CD4-positive, alpha-beta T cell treated with Interleukin-10 for 1 hour (primary cell): ENCODE results near the gene COA1.
"Not testable (repeated sequence)": the region's sequence is repeated elsewhere in the genome, so short reads cannot be mapped to it uniquely, and the experiment has no call there.

ENCODE experiments used
- DNase-seq: peaks from one replicate; pipeline ENCODE4 v3.0.0-alpha.2; 2020

The COA1 gene

DNA sequence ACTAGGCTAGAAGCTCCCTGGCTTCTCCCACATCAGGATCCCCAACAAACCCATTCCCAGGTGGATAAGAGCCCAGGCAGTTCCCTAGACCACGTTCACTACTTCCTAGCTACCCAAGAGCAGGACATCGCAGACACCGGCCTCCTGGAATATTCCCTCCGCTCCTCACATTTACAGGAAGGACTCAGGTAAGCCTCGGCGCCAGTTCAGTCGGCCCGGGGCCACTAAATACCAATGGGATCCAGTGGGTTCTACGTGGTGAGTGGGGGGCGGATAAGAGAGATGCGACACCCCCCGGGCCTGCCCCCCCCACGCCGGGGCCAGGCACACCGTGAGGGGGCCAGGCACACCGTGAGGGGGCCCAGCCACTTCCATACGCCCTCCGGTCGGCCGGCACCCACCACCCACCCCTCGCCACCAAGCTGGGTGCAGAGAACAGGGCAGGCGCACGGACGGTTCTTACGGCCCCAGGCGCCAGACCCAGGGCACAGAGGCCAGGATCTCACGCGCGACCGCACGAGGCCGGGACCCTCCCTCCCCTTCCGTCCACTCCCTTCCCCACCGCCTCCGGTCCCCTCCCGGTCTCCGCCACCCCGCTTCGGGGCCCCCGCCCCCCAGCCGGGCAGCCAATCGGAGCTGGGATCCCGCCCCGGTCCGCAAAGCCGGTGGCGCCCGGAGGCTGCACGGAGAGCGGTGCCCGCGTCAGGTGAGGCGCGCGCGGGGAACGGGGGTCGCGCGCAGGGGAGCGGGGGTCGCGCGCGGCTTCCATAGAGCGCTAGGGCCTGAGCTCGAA is 28.9 kb upstream of the COA1 start, which contains the start of gene BLVRA:
BLVRA (plus strand) TSS at position 652 of the 793 bp plus-strand sequence. CDS start 12,479 bp downstream, outside the sequence.
- peak; percentile 75 for DNase-seq

DNA sequence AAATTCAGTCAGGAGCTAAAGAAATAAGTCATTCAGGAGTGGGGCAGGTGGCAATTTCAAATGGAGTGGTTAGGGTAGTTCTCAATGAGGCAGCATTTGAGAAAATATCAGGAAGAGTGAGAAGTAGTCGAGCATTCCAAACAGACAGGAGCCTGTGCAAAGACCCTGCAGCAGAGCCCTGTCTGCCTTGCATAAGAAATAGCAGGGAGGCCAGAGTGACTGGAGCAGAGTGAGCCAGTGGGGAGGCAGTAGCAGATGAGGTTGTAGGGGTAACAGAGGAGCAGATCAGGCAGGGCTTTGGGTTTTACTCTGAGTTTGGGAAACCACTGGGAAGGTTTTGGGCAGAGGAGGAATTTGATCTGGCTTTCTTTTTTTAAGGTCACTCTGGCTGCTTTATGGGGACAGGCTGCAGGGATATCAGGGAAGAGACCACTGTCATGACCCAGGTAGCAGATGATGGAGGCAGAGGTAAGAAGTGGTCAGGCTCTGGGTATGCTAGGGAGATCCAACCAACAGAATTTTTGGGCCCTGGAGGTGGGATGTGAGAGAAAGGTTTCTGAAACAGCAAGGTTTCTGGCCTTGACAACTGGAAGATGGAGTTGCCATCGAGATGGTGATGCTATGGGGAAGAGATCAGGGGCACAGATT is 27.9 kb upstream of the COA1 start:
- no peak for DNase-seq

DNA sequence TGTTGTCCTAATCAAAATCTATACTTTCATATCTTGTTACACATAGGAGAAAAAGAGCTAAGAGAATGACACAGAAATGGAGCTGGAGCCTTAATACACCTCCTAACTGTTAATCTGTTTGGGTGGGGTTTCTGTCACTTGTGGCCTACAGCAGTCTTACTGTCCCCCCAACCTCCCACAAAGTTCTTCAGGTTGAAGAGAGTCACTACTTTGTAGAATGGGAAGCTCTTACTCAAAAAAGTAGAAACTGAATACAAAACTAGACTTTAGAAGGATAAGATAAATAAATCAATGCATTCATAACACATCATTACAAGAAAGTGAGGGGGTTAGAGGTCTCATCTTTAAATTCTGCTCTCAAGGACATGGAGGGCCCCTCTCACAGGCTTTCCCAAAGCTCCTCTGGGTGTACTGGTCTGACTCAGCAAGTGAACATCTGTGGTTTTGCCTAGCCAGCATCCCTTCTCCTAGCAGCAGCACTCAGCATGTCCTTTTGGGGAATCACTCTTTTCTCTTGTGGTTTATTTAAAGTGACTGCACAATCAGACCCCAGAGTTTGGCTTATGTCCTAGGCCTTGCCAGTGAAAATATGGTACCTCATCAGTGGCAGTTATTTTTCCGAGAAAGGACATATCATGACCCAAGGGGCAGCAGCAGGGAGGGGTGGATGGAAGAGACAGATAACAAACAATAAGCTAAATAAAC is 27.2 kb upstream of the COA1 start:
- DNase-seq, result no peak

DNA sequence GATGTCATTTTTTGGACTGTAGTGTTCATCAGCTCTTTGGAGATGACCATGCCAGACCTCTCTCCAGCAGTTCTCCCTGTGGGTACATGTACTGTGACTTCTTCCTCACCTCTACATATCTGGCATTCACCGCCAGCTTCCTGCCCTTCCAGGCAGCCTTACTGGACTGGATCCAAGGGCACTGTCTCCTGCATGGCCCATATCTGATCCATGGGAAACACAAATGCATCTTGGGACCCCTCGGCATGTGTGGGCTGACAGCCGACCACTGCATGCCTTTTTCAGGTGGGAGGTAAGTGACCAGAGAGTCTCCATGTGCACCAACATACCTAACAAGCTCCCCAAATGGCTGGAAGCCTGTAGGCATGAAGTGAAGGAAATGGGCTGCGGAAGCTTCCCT is 25.3 kb upstream of the COA1 start:
- DNase-seq, result no peak

DNA sequence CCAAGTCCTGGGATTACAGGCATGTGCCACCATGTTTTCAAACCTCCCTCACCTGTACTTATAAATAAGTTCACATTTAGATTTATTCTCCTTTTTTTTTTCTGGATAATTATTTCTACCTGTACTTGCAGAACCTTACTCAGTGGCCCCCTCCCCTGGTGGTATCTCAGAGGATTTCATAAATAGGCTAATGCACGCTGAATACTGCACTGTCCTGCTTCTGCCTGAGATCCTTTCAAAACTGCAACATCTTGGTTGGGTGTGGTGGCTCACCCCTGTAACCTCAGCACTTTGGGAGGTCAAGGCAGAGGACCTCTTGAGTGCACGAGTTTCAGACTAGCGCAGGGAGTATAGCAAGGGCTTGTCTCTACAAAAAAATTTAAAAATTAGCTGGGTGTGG is 24.5 kb upstream of the COA1 start:
- DNase-seq, result no peak

DNA sequence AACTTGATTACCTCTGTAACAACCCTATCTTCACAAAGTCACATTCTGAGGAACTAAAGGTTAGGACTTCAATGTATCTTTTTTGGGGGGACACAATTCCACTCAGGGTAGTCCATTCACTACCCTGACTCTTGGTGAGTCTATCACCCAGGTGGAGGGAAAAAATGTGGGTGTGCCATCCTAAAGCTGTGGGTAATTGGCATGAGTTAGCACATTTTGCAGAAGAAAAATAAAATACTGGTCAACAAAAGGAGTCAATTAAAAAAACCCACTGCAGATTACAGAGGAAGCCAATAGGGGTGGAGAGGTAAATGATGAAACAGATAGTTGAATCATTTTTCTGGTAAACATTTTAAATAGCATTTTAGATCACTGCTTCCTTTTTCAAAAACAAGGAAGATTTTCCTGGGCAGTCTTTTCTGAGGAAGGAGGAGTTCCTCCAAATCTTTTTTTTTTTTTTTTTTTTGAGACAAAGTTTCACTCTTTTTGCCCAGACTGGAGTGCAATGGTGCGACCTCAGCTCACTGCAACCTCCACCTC is 24.0 kb upstream of the COA1 start:
- no peak for DNase-seq

DNA sequence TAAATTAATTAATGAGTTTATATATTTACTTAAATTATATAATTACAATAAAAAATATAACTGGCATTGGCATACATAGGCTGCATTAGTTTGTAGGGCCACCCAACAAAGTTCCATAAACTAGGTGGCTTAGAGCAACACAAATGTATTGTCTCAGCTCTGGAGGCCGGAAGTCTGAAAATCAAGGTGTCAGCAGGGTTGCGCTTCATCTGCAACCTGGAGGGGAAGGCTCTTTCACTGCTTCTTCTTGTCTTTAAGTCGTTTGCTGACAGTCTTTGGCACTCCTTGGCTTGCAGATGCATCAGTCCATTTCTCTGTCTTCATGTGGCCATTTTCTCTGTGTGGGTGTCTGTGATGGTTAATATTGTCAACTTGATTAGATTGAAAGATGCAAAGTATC is 23.1 kb upstream of the COA1 start:
- DNase-seq, result no peak

DNA sequence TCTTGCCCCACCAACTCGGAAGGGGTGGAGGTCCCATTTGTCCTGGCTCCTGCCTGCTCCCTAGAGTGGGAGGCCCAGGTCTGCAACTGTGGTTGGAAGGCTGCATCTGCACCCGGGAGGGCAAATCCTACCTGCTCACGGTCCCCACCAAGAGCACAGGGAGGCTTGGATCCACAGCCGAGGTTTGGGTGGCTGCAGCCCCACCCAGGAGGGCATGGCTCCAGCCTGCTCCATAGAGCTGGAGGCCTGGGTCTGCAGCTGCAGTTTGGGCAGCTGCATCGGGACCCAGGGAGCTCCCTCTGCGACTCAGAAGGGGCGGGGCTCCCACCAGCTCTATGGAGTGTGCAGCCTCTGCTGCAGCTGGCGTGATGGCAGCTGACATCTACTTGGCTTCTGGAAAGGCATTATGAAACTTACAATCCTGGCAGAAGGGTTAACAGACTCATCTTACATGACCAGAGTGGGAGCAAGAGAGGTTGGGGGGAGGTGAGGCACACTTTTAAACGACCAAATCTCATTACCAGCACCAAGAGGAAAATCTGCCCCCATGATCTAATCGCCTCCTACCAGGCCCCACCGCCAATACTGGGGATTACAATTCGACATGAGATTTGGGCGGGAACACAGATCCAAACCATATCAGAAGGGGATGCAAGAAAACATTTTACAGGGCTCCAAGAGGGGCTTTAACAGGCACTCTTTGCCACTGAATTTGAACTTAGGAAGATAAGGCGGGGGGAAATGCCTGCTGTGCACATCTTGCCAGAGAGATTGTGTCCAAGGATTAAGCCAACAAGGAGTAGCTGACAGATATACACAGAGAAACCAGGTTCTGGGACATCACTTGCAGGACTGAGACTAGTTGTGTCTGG is 20.9 kb upstream of the COA1 start:
- DNase-seq, result no peak

DNA sequence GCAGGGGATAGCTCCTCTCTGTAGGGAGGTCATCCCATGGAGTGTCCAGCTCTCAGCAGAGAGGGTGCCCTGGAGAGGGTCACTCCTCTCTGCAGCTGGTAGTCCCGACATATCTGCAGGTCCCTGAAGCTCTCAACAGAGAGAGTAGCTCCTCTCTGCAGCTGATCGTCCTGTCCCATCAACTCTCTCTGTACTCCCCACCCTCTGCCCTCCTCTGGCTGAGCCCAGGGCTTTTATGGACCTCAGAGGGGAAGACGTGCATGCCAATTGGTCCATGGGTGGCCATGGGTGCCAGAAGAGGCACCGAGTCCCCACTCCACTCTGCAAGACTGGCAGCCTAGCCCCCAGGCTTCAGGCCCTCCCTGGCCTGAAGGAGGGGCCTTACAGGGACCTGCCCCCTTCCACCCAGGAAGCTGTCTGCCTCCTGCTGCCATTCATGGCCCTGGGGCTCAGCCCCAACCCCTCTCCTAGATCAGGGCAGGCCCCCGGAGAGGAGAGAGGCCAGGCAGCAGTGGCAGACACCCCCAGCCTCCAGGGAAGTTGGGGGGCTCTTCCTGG is 20.1 kb upstream of the COA1 start:
- no peak for DNase-seq

DNA sequence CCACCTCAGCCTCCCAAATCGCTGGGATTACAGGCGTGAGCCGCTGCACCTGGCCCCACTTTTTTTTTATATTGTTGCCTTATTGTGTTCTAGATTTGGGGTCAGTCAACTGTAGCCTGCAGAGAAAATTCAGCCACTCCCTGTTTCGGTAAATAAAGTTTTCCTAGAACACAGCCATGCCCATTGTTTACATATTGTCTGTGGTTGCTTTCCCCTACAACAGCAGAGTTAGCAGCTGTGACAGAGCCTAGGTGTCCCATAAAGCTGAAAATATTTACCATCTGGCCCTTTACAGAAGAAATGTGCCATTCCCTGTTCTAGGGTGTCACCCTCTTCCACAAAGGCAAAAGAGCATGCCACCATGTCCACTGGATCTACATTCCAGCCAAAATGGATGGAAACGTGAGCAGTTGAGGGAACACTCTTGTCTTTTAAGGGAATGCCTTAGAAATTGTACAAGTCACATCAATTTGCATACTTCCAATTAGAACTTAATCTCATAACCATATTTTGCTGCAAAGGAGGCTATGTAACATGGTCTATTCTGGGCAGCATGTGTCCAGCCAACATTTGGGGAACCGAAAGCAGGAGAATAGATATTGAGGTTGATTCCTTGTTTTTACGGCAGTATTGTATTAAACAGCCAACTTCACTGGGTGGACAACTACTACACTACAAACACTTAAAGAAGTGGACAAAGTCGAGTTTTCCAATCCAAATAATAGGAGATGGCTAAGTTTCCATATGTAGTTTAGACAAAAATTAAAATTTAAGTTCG is 18.2 kb upstream of the COA1 start:
- no peak for DNase-seq

DNA sequence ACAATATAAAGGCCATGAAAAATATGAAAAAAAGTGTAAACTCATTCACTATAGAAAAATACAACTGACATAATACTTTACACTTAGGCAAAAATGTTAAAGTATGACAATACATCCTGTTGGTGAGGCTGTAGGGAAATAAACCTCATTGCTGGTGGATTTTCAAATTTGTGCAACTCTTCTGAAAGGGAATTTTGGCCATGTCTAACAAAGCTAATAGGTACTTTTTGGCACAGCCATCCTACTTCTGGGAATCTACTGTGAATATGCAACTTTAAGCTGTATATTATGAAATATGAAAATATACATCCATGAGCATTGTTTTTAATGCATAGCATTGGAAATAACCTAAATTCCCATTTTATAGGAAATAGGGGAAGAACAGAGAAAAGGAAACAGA is 13.4 kb upstream of the COA1 start:
- no peak for DNase-seq

DNA sequence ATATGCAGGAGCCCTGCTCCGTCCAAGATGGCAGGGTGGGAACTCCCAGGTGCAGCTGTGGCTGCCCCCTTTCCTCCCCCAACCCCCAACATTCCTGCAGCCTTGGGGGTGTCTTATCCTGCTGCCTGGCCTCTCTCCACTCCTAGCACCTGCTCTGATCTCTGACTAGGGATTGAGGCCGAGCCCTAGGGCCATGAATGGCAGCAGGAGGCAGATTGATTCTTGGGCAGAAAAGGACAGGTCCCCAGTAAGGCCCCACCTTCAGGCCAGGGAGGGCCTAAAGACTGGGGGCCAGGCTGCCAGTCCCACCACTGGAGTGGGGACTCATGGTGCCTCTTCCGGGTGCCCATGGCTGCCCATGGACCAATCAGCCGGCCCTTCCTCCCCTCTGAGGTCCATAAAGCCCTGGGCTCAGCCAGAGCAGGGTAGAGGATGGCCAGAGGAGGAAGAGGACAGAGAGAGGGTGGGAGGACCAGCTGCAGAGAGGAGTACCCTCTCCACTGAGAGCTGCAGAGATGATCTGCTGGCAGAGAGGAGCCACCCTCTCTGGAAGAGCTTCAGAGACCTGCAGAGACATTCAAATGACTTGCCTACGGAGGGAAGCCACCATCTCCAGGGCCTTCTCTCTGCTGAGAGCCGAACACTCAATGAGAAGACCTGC is 8.3 kb upstream of the COA1 start:
- no peak for DNase-seq

DNA sequence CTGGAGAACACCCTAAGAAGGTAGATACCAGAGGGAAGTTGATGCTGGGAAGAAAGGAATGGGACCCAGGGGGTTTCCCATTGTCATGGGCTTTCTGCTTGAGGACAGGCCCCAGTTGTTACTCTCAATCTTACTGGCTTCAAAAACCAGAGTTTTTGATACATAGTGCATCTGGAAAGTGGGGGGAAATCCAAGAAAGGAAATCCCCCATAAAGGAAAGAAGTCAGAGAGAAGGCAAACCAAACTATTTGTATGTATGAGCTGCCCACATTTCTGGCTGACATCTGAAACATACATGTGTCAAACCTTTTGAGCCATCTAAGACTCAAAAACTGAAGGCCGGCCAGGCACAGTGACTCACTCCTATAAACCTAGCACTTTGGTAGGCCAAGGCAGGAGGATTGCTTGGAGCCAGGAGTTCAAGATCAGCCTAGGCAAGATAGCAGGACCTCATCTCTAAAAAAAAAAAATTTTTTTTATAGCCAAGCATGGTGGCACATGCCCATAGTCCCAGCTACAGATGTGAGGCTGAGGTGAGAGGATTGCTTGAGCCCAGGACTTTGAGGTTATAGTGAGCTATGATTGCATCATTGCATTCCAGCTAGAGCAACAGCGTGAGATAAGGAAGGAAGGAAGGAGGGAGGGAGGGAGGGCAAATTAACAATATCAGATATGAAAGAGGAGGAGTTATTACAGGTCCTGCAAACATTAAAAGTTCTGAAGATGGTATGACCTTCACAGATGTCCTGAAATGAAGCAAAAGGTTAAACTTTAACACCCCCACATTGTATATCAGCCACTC is 6.7 kb upstream of the COA1 start:
- no peak for DNase-seq

DNA sequence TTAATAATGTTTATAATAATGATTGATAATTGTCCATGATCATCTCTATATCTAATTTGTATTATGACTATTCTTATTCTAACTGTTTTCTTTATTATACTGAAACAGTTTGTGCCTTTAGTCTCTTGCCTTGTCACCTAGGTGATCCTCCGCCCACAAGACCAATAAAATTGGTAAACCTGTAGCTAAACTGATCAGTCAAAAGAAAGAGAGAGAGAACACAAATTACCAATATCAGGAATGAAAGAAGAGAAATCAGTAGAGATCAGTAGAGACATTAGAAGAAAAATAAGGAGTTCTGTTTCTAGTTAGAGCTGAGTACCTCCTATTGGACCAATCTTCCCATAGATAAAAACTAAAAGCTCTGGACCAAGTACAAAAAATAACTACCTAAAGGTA is 6.1 kb upstream of the COA1 start:
- DNase-seq, result no peak

DNA sequence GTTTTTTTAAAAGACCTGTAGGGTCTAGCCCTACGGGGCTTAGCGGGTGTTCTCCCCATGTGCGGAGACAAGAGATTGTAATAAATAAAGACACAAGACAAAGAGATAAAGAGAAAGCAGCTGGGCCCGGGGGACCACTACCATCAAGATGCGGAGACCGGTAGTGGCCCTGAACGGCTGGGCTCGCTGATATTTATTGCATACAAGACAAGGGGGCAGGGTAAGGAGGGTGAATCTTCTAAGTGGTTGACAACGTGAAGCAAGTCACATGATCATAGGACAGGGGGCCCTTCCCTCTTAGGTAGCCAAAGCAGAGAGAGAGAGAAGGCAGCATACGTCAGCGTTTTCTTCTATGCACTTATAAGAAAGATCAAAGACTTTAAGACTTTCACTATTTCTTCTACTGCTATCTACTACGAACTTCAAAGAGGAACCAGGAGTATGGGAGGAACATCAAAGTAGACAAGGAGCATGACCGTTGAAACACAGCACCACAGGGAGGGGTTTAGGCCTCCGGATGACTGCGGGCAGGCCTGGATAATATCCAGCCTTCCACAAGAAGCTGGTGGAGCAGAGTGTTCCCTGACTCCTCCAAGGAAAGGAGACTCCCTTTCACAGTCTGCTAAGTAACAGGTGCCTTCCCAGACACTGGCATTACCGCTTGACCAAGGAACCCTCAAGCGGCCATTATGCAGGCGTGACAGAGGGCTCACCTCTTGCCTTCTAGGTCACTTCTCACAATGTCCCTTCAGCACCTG is 5.4 kb upstream of the COA1 start:
- not testable (repeated sequence) for DNase-seq

DNA sequence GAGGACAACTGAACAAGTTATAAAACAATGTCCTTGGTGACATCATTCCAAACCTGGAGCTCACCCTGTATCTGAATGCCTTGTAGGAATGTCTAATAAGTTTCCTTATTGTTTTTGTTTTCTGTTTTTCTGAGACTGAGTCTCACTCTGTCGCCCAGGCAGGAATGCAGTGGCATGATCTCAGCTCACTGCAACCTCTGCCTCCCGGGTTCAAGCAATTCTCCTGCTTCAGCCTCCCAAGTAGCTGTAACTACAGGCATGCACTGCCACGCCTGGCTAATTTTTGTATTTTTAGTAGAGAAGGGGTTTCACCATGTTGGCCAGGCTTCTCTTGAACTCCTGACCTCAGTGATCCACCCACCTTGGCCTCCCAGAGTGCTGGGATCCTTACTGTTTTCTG is 2.2 kb upstream of the COA1 start:
- DNase-seq, result not testable (repeated sequence)

DNA sequence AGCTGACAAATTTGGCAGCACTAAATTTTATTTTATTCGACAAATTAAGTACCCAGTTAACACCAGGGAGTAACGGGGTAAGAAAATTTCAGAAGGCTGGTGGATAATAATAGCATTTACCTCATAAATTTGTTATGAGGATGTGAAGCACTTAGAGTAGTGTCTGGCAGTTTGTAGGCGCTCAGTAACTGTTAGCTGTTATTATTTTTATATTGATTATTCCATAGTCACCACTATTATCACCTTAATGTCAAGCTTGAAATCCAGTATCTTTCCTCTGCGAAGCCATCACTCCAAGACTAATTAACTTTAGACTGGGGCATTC is 563 bp upstream of the COA1 start:
- DNase-seq, result no peak

DNA sequence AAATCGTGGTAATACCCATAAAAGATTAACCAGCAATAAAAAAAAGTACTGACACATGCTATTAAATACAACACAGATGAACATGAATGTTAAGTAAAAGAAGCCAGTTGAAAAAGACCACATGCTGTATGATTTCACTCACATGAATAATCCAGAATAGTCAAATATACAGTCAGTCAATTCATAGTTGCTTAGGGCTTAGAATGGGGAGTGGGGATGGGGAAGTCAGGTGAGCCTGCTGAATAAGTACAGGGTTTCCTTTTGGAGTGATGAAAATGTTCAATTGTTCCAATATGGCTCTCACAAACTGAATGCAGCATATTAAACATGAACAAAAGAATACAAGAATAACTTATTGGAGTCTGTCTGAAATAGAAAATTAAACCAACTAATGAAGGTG is 1.8 kb downstream of the COA1 start:
- DNase-seq, result no peak

DNA sequence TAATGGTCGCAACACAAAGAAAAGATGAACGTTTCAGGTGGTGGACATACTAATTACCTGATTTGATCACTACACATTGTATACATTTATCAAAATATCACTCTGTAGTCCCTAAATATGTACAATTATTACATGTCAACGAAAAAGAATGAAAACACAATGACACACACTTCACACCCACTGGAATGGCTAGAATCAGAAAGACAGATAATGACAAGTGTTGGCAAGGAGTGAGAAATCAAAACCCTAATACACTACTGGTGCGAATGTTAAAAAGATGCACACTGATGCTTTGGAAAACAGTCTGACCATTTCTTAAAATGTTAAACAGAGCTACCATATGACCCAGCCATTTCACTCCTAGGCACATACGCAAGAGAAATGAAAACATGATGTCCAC is 2.3 kb downstream of the COA1 start:
- no peak for DNase-seq

DNA sequence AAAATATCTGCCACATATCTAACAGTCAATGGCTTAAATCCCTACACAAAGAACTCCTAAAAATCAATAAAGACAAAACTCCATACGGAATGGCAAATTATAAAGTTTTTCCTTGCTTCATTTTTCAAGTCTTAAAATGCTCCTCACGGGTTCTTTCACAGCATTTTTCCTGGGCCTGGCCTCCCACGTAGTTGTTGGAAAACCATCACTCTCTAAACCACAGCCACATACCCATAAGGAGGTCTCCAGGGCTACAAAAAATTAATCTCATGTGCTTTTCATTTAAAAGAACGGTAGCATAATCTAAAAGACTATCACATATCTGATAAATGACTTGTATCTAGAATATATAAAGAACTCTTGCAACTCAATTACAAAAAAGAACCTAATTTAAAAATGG is 2.9 kb downstream of the COA1 start:
- DNase-seq, result no peak
